Myocyte (in vitro differentiated cells): ENCODE results near the gene ANKRD13A. TPM values are rescaled to one million over a fixed set of nuclear protein-coding genes. Genes with fewer than 3 reads are reported as not detected.
A peak's percentile ranks its signal among the peaks of the same experiment; 100 is the strongest.
"Not testable (repeated sequence)": the region's sequence is repeated elsewhere in the genome, so short reads cannot be mapped to it uniquely, and the experiment has no call there.

Experiments used
- DNase-seq: peaks from one replicate; pipeline ENCODE4 v3.0.0-alpha.2; 2012; ENCODE audit warnings: low read depth
- total RNA-seq: library from RNA; depleted of rRNA; stranded (reverse); fragments of >200 nt; gene quantifications from 2 replicates; pipeline ENCODE4 v1.2.3, GENCODE V29; 2014

ANKRD13A gene
- total RNA-seq, 1 donor from 2014 or later: 66.6 TPM

GRCh38 chr12:110006115-110006514 is 6.9 kb downstream of the ANKRD13A start:
- DNase-seq: no peak

- no peak for DNase-seq
Observed at GRCh38 chr12:110007881-110008280, 8.7 kb downstream of the ANKRD13A start.

GRCh38 chr12:110008681-110009398 is 9.6 kb downstream of the ANKRD13A start:
- DNase-seq: not testable (repeated sequence)

- no peak for DNase-seq
Observed at GRCh38 chr12:110010853-110011723, 11.9 kb downstream of the ANKRD13A start.

- no peak for DNase-seq
Observed at GRCh38 chr12:110012137-110012536, 12.9 kb downstream of the ANKRD13A start.

- no peak for DNase-seq
Observed at GRCh38 chr12:110012659-110013058, 13.4 kb downstream of the ANKRD13A start.

GRCh38 chr12:110015132-110015531 is 15.9 kb downstream of the ANKRD13A start:
- DNase-seq: no peak

GRCh38 chr12:110020956-110021355 is 21.7 kb downstream of the ANKRD13A start:
- no peak for DNase-seq

GRCh38 chr12:110023059-110023980 is 24.1 kb downstream of the ANKRD13A start:
- DNase-seq: peak; percentile 80

- no peak for DNase-seq
Observed at GRCh38 chr12:110024051-110024450, 24.8 kb downstream of the ANKRD13A start.

- DNase-seq: no peak
Observed at GRCh38 chr12:110028323-110028722, 29.1 kb downstream of the ANKRD13A start.

- no peak for DNase-seq
Observed at GRCh38 chr12:110029290-110029815, 30.1 kb downstream of the ANKRD13A start.

GRCh38 chr12:110033888-110034287 is 34.7 kb downstream of the ANKRD13A start:
- DNase-seq: no peak

- DNase-seq: no peak
Observed at GRCh38 chr12:110035534-110036104, 36.4 kb downstream of the ANKRD13A start.

GRCh38 chr12:110037315-110037714 is 38.1 kb downstream of the ANKRD13A start:
- no peak for DNase-seq

GRCh38 chr12:110038741-110039084 is 39.5 kb downstream of the ANKRD13A start:
- no peak for DNase-seq

- peak; percentile 38 for DNase-seq
Observed at GRCh38 chr12:110039085-110039807, 40.0 kb downstream of the ANKRD13A start.

GRCh38 chr12:110042264-110042663 is 43.0 kb downstream of the ANKRD13A start:
- peak; percentile 69 for DNase-seq

GRCh38 chr12:110046451-110047187 is 47.4 kb downstream of the ANKRD13A start:
- DNase-seq: no peak
